Gastrocnemius medialis (tissue), 4 donors: ENCODE measurements around the gene SMOC1.

Source experiments
- POLR2A ChIP-seq, 2 donors: fragments of 450-650 bp; IDR thresholded peaks; one replicate each; pipeline ENCODE4 v1.6.1; 2017; ENCODE audit warnings: antibody characterized with exemption in 2 of 2, mild to moderate bottlenecking in 2 of 2, moderate library complexity in 2 of 2
- TF ChIP-seq, protein P1 (sequence below), 5 experiments: fragments of 450-650 bp in 3 of 5; fragments of 200-600 bp in 2 of 5; sonication (generic) in 2 of 5; IDR thresholded peaks in 4 of 5; conservative IDR thresholded peaks in 1 of 5; 1 replicate in 4 of 5; 2 replicates in 1 of 5; pipeline ENCODE4 v1.5.1; 2016 to 2019; ENCODE audit warnings: antibody characterized with exemption in 5 of 5, mild to moderate bottlenecking in 3 of 5, moderate library complexity in 3 of 5

DNA sequence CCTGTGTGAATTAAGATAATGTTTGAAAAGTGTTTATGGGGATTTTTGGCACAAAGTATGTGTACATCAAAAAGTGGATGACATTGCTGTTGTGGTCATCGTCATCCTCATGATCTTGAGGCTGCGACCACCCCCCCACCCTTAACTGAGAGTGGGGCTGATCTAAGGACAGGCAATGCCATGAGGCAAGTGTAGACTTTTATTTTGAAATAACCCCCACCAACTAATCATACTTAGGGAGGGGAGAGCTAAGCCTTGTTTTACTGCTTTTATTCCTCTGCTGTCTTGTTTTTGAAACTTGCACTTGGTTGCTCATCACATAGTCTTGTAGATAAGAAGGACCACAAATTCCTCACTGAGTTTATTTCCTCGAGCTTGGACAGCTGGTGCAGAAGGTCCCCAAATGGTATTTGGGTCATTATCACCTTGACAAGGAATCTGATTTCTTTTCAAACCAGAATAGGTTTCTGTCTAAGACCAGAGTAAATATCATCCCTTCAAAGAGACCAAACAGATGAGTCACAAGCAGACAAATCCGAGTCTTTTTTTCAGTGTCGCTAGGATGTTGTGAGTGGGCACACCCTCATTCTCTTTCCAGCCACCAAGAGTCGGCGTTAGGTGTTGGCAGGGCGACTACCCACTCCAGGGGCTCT lies 23.9 kb upstream of the SMOC1 start:
- TF ChIP-seq POLR2A (IDR thresholded peaks at IDR 0.05) = no peak
- TF ChIP-seq, protein P1, sequence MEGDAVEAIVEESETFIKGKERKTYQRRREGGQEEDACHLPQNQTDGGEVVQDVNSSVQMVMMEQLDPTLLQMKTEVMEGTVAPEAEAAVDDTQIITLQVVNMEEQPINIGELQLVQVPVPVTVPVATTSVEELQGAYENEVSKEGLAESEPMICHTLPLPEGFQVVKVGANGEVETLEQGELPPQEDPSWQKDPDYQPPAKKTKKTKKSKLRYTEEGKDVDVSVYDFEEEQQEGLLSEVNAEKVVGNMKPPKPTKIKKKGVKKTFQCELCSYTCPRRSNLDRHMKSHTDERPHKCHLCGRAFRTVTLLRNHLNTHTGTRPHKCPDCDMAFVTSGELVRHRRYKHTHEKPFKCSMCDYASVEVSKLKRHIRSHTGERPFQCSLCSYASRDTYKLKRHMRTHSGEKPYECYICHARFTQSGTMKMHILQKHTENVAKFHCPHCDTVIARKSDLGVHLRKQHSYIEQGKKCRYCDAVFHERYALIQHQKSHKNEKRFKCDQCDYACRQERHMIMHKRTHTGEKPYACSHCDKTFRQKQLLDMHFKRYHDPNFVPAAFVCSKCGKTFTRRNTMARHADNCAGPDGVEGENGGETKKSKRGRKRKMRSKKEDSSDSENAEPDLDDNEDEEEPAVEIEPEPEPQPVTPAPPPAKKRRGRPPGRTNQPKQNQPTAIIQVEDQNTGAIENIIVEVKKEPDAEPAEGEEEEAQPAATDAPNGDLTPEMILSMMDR (IDR thresholded peaks at IDR 0.05 in 4 of 5, conservative IDR thresholded peaks at IDR 0.05 in 1 of 5) = no peak
